AG04450 (cell line): Measurements from ENCODE around the gene TP53. TPM values are rescaled to one million over a fixed set of nuclear protein-coding genes. Genes with fewer than 3 reads are reported as not detected.
"Not testable (repeated sequence)": the region's sequence is repeated elsewhere in the genome, so short reads cannot be mapped to it uniquely, and the experiment has no call there.

Experiments
- CTCF ChIA-PET: fragments of 300-600, 350-600 bp; formaldehyde crosslinking; extraction: SDS; loops from one replicate; lab custom pipeline; 2022; ENCODE audit warnings: antibody characterized with exemption, inconsistent platforms; lab: Charles Lee
- POLR2A ChIA-PET: fragments of 350-600 bp; formaldehyde crosslinking; extraction: SDS; loops from one replicate; lab custom pipeline; 2021; ENCODE audit warnings: antibody characterized with exemption, inconsistent platforms; lab: Yijun Ruan, JAX
- DNase-seq: peaks from one replicate; pipeline ENCODE4 v3.0.0-alpha.2; 2011; ENCODE audit warnings: low read depth, low spot score
- H3K27ac ChIP-seq: one replicate; pipeline ENCODE4 v1.5.1; 2012; ENCODE audit warnings: low read depth, low read length, control low read depth
- H3K27me3 ChIP-seq: one replicate; pipeline ENCODE4 v1.6.0; 2012; ENCODE audit warnings: low read length; ENCODE audit not compliant: control insufficient read depth, insufficient read depth
- H3K4me3 ChIP-seq: 2 replicates; pipeline ENCODE4 v1.5.1; 2011; ENCODE audit warnings: mild to moderate bottlenecking, low read depth, low read length, control low read depth
- H3K9me3 ChIP-seq: 2 replicates; pipeline ENCODE4 v1.5.1; 2012; ENCODE audit warnings: low read length; ENCODE audit not compliant: control insufficient read depth, insufficient read depth
- polyA plus RNA-seq: library from polyadenylated mRNA; depleted of rRNA; stranded (reverse); fragments of >200 nt; gene quantifications from 2 replicates; pipeline ENCODE4 v1.2.3, GENCODE V29; 2011
- TF ChIP-seq, protein P1 (sequence below): IDR thresholded peaks from 2 replicates; pipeline ENCODE4 v1.5.1; 2011; ENCODE audit warnings: low read depth, low read length, control low read depth, inconsistent platforms

The TP53 gene
- polyA plus RNA-seq, 1 experiment, result 40.7 TPM

DNA sequence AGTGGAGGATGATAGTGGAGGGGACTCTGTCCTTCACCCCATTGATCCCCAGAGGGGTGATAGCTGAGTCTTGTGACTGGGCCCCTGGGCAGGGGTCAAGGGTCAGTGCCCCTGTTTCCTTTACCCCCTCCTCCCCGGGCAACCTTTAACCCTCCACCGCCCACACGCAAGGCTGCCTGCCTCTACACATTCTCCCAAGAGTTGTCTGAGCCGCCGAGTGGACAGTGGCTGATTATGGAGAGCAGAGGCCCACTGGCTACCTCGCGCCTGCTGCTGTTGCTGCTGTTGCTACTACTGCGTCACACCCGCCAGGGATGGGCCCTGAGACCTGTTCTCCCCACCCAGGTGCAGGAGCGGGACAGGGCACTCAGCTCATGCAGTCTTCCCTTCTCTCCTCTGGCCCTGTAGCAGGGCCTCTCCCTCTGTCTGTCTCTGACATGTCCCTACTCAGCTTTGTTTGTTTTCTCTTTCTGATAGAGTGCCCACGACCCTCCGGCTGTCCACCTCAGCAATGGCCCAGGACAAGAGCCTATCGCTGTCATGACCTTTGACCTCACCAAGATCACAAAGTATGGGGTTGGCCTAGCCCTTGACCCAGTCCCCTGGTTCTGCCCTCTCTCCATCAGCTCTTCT, 57.2 kb downstream of the TP53 start, which contains the start of gene SHBG:
TSS of gene SHBG (plus strand) at position 197 of the 633 bp plus-strand sequence. CDS start at position 235, 38 bp downstream.
- CTCF ChIA-PET, result interaction anchor here (0.6 to 6.2 kb wide), 2 partner anchors 21 to 58 kb away, joined by 3 to 134 read pairs; partner anchors contain the start of genes TP53 and WRAP53
- H3K27ac ChIP-seq, result no peak within 1 kb of the TSS
- no peaks in the 10 kb centered on the region for H3K9me3 ChIP-seq
- no peaks in the 10 kb centered on the region for H3K27me3 ChIP-seq
- POLR2A ChIA-PET, result no interaction called here
- no peak within 1 kb of the TSS for H3K4me3 ChIP-seq
- DNase-seq, result no peak
- TF ChIP-seq, protein P1, sequence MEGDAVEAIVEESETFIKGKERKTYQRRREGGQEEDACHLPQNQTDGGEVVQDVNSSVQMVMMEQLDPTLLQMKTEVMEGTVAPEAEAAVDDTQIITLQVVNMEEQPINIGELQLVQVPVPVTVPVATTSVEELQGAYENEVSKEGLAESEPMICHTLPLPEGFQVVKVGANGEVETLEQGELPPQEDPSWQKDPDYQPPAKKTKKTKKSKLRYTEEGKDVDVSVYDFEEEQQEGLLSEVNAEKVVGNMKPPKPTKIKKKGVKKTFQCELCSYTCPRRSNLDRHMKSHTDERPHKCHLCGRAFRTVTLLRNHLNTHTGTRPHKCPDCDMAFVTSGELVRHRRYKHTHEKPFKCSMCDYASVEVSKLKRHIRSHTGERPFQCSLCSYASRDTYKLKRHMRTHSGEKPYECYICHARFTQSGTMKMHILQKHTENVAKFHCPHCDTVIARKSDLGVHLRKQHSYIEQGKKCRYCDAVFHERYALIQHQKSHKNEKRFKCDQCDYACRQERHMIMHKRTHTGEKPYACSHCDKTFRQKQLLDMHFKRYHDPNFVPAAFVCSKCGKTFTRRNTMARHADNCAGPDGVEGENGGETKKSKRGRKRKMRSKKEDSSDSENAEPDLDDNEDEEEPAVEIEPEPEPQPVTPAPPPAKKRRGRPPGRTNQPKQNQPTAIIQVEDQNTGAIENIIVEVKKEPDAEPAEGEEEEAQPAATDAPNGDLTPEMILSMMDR, result no peak

DNA sequence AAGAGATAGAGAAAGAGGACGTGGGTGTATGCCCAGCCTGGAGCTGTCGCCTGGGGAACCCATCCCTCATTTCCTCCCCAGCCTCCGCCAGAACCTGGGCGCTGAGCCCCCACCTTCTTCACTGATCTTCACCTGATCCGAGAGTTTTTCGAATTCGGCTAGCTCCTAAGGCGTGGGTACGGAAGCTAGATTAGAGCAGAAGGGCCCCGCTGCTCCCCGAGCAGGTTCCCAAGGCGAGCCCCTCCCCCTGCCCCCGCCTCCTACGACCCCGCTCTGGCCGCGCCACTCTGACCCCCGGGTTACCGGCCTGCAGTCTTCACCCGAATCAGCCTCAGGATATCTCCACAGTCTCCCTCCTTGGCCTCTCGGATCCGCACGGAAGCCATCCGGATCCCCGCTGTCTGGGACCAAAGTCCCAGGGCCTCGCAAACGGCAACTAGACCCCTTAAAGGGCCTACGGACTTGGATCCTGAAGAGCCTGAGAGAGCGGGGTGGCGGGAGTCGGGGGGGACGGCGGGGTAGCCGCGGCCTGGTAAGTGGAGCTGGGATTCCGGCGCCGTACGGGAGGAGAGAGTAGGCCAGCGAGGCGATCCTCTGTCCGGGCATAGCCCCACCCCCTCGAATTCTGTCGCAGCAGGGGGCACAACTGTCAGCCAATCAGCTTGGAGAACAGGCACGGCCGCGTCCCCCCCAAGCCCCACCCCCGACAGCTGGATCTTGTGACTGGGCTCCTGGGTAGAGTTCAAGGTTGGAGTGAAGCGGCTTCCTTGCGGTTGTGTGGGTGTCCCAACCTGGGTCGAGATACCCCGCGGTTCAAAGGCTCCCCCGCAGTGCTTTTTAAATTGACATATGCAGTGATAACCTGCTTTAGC, 59.8 kb downstream of the TP53 start, which contains the start of gene SAT2:
TSS of gene SAT2 (minus strand) at position 572 of the 872 bp plus-strand sequence. CDS start at position 386, 186 bp downstream.
- TF ChIP-seq, protein P1, result no peak
- ChIA-PET CTCF (interaction anchor here (0.6 to 2.5 kb wide), 5 partner anchors 9 to 63 kb away, joined by 4 to 17 read pairs (median 5); partner anchors contain the start of genes FXR2, TP53 and WRAP53), POLR2A (interaction anchor here (0.5 to 2.1 kb wide), 10 partner anchors 10 to 363 kb away, joined by 3 to 40 read pairs (median 4); partner anchors contain the start of genes FXR2, MPDU1, TP53 and WRAP53)
- no peaks in the 10 kb centered on the region for H3K27me3 ChIP-seq
- peak; percentile 86 for DNase-seq
- no peaks in the 10 kb centered on the region for H3K9me3 ChIP-seq
- peak within 1 kb of the TSS; percentile 86 for H3K4me3 ChIP-seq
- peak within 1 kb of the TSS; percentile 91 for H3K27ac ChIP-seq

DNA sequence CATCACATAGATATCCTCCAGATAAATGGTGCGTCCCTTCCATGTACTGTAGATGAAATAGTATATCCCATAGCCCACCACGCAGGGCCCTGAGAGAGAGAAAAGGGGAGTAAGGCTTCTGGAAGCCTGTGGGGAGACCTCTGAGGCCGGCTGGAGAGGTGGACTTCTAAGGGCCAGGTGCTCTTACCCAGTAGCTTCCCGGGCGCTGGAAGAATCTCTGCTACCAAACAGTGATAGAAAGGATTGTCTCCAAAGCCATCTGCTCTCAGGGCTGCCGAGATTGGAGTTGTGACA, 60.4 kb downstream of the TP53 start:
- no peak for DNase-seq
- Histone ChIP-seq H3K4me3 (peak overlapping the region; percentile 86), H3K9me3 (no peaks in the 10 kb centered on the region), H3K27me3 (no peaks in the 10 kb centered on the region), H3K27ac (peak overlapping the region; percentile 31)
- POLR2A ChIA-PET, result interaction anchor here (0.9 to 2.1 kb wide), 5 partner anchors 10 to 60 kb away, joined by 3 to 40 read pairs (median 5); partner anchors contain the start of genes FXR2, TP53 and WRAP53
- TF ChIP-seq, protein P1, result no peak
- CTCF ChIA-PET, result interaction anchor here (1.2 to 2.5 kb wide), 5 partner anchors 12 to 64 kb away, joined by 3 to 17 read pairs (median 4); partner anchors contain the start of genes FXR2, TP53 and WRAP53

DNA sequence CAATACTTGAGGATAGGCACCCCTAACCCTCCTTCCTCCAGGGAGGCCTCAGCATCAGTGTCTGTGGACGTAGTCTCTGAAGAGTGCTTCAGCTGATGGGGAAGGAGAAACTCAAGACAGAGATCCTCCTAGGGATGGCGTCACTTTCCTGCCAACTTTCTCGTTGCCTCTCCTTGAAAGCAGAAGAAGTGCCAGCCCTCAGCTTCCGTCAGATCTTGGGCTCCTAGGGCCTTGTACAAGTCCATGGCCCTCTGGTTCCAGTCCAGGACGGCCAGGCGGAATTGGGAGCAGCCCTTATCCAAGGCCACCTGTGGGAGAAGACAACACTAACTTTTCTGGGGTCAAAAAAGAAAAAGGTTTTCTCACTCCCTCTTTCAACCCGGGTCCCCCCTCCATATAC, 61.0 kb downstream of the TP53 start:
- DNase-seq, result no peak
- no peaks in the 10 kb centered on the region for H3K27me3 ChIP-seq
- H3K4me3 ChIP-seq, result peak overlapping the region; percentile 86
- POLR2A ChIA-PET, result interaction anchor here (2.1 kb wide), 1 partner anchor 61 kb away, joined by 40 read pairs; the partner anchor contains the start of genes TP53 and WRAP53
- CTCF ChIA-PET, result interaction anchor here (1.2 to 1.8 kb wide), 3 partner anchors 37 to 62 kb away, joined by 3 to 17 read pairs (median 4); partner anchors contain the start of genes TP53 and WRAP53
- TF ChIP-seq, protein P1, result no peak
- no peak overlapping the region for H3K27ac ChIP-seq
- H3K9me3 ChIP-seq, result no peaks in the 10 kb centered on the region

DNA sequence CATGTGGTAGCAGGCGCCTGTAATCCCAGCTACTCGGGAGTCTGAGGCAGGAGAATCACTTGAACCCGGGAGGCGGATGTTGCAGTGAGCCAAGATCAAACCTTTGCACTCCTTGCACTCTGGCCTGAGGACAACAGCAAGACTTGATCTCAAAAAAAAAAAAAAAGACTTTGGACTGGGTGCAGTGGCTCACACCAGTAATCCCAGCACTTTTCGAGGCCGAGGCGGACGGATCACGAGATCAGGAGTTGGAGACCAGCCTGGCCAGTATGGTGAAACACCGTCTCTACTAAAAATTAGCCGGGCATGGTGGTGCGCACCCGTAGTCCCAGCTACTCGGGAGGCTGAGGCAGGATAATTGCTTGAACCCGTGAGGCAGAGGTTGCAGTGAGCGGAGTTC, 61.5 kb downstream of the TP53 start:
- DNase-seq, result not testable (repeated sequence)
- CTCF ChIA-PET, result interaction anchor here (1.5 kb wide), 1 partner anchor 59 kb away, joined by 3 read pairs; no protein-coding TSS in a partner anchor

More for the DNA sequence above, 61.5 kb downstream of the TP53 start:
- H3K27me3 ChIP-seq, H3K4me3 ChIP-seq, POLR2A ChIA-PET, H3K9me3 ChIP-seq, H3K27ac ChIP-seq: not testable (repeated sequence)
